GM21717 (cell line): ENCODE measurements around the gene HS6ST3.
A peak's percentile ranks its signal among the peaks of the same experiment; 100 is the strongest.

Experiments
- ATAC-seq: cut with Tn5 transposase; IDR thresholded peaks from one replicate; pipeline ENCODE4 v1.9.1; 2021; ENCODE audit warnings: mild to moderate bottlenecking, moderate library complexity; ENCODE audit not compliant: unreplicated experiment

HS6ST3 gene

GRCh38 chr13:96636001-96636709 lies 546.2 kb downstream of the HS6ST3 start:
- no peak for ATAC-seq

GRCh38 chr13:96637039-96637438 lies 547.1 kb downstream of the HS6ST3 start:
- no peak for ATAC-seq

GRCh38 chr13:96646101-96646500 lies 556.2 kb downstream of the HS6ST3 start:
- ATAC-seq, result no peak

- ATAC-seq, result no peak
Measured at GRCh38 chr13:96646515-96647211, 556.8 kb downstream of the HS6ST3 start.

- peak; percentile 96 for ATAC-seq
Measured at GRCh38 chr13:96650301-96650886, 560.5 kb downstream of the HS6ST3 start.

GRCh38 chr13:96651598-96651997 lies 561.7 kb downstream of the HS6ST3 start:
- ATAC-seq, result no peak

GRCh38 chr13:96652506-96652905 lies 562.6 kb downstream of the HS6ST3 start:
- ATAC-seq, result no peak

GRCh38 chr13:96661612-96662011 lies 571.7 kb downstream of the HS6ST3 start:
- no peak for ATAC-seq

- no peak for ATAC-seq
Measured at GRCh38 chr13:96662036-96662435, 572.1 kb downstream of the HS6ST3 start.

- ATAC-seq, result no peak
Measured at GRCh38 chr13:96667294-96668018, 577.5 kb downstream of the HS6ST3 start.

- no peak for ATAC-seq
Measured at GRCh38 chr13:96671073-96671472, 581.2 kb downstream of the HS6ST3 start.

GRCh38 chr13:96672016-96672415 lies 582.1 kb downstream of the HS6ST3 start:
- ATAC-seq, result no peak

GRCh38 chr13:96673825-96674224 lies 583.9 kb downstream of the HS6ST3 start:
- ATAC-seq, result no peak

GRCh38 chr13:96677029-96677428 lies 587.1 kb downstream of the HS6ST3 start:
- no peak for ATAC-seq

GRCh38 chr13:96678801-96679200 lies 588.9 kb downstream of the HS6ST3 start:
- ATAC-seq, result no peak

GRCh38 chr13:96680898-96681297 lies 591.0 kb downstream of the HS6ST3 start:
- ATAC-seq, result no peak

- ATAC-seq, result no peak
Measured at GRCh38 chr13:96681766-96682165, 591.9 kb downstream of the HS6ST3 start.

GRCh38 chr13:96684469-96684868 lies 594.6 kb downstream of the HS6ST3 start:
- no peak for ATAC-seq

- ATAC-seq, result no peak
Measured at GRCh38 chr13:96684907-96685306, 595.0 kb downstream of the HS6ST3 start.

GRCh38 chr13:96686286-96686685 lies 596.4 kb downstream of the HS6ST3 start:
- no peak for ATAC-seq

- ATAC-seq, result no peak
Measured at GRCh38 chr13:96687191-96687590, 597.3 kb downstream of the HS6ST3 start.
